Measurements from ENCODE around the gene CBY2.

Gene CBY2

DNA sequence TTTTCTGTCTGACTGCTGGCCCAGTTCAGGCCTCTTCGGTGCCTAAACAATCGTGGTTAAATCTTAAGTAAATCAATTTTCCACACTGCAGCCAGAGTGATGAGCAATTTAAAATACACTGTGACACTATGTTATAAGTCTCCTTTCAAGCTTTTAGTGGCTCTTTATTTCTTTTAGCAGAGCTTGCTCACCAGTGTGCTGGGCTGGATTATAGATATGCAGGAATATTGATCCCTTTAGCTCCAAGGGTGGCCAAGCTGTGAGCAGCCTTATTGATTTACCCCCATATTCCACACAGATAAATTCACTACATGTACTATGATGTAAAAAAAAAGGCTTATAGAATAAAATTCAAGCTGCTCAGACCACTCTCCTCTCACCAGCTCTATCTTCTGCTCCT, 21.7 kb downstream of the CBY2 start:
- no peaks in the 10 kb centered on the region for H3K4me1 ChIP-seq (ENCODE audit: insufficient read depth, low read length, poor library complexity, severe bottlenecking)
- no peaks in the 10 kb centered on the region for H3K9me2 ChIP-seq (replicated peaks; ENCODE audit: low read depth, low read length)
- no peak overlapping the region for H2AFZ ChIP-seq (ENCODE audit: low read length)

DNA sequence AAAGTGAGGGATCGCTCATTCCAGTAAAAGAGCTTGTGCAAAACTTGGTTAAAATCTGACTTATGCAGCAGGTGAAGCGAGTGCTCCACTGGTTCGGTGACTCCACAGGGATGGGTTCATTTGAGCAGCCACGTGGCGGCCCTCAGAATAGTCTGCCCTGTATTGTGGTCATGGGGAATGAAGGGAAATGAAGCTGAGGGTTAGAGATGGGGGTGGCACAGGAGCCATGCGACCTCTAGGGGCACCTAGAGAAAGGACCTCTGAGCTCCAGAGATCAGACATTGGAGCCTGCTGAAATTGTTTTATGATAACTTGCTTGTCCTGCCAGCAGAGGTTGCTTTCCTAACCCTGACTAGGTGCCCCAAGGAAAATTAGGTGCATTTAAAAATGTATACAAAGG, 26.6 kb downstream of the CBY2 start:
- H2AFZ ChIP-seq (ENCODE audit: low read length), result peak overlapping the region; percentile 85
- H3K4me2 ChIP-seq (ENCODE audit: low read depth, low read length, poor library complexity, severe bottlenecking), result no peak overlapping the region
- no peak overlapping the region for H3K4me3 ChIP-seq (ENCODE audit: low read length, poor library complexity, severe bottlenecking)
- H3K9me2 ChIP-seq (replicated peaks; ENCODE audit: low read depth, low read length), result no peaks in the 10 kb centered on the region
- H3K36me3 ChIP-seq (ENCODE audit: insufficient read depth, low read length), result no peaks in the 10 kb centered on the region
- TF ChIP-seq EZH2phosphoT487 (IDR thresholded peaks at IDR 0.05; ENCODE audit: borderline replicate concordance), result no peak
- TF ChIP-seq, protein P1, sequence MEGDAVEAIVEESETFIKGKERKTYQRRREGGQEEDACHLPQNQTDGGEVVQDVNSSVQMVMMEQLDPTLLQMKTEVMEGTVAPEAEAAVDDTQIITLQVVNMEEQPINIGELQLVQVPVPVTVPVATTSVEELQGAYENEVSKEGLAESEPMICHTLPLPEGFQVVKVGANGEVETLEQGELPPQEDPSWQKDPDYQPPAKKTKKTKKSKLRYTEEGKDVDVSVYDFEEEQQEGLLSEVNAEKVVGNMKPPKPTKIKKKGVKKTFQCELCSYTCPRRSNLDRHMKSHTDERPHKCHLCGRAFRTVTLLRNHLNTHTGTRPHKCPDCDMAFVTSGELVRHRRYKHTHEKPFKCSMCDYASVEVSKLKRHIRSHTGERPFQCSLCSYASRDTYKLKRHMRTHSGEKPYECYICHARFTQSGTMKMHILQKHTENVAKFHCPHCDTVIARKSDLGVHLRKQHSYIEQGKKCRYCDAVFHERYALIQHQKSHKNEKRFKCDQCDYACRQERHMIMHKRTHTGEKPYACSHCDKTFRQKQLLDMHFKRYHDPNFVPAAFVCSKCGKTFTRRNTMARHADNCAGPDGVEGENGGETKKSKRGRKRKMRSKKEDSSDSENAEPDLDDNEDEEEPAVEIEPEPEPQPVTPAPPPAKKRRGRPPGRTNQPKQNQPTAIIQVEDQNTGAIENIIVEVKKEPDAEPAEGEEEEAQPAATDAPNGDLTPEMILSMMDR (conservative IDR thresholded peaks at IDR 0.05; ENCODE audit: low read length), result peak; percentile 75
- no peaks in the 10 kb centered on the region for H4K20me1 ChIP-seq (ENCODE audit: insufficient read depth, low read length, poor library complexity, severe bottlenecking)
- H3K27me3 ChIP-seq (ENCODE audit: insufficient read depth, low read length, poor library complexity, severe bottlenecking), result no peaks in the 10 kb centered on the region
- H3K4me1 ChIP-seq (ENCODE audit: insufficient read depth, low read length, poor library complexity, severe bottlenecking), result no peaks in the 10 kb centered on the region
- no peaks in the 10 kb centered on the region for H3F3A ChIP-seq (ENCODE audit: low read depth)
- no peaks in the 10 kb centered on the region for H3K79me2 ChIP-seq (ENCODE audit: insufficient read depth, low read length)
- no peaks in the 10 kb centered on the region for H3K9me3 ChIP-seq (ENCODE audit: insufficient read depth, low read depth, low read length)
- no peak overlapping the region for H3K9ac ChIP-seq (ENCODE audit: low read depth, low read length, poor library complexity, severe bottlenecking)

More for the DNA sequence above, 21.7 kb downstream of the CBY2 start:
- Histone ChIP-seq H3K9me3 (ENCODE audit: insufficient read depth, low read depth, low read length) (no peaks in the 10 kb centered on the region), H4K20me1 (ENCODE audit: insufficient read depth, low read length, poor library complexity, severe bottlenecking) (no peaks in the 10 kb centered on the region), H3K4me3 (ENCODE audit: low read length, poor library complexity, severe bottlenecking) (no peak overlapping the region), H3K9ac (ENCODE audit: low read depth, low read length, poor library complexity, severe bottlenecking) (no peak overlapping the region), H3K27me3 (ENCODE audit: insufficient read depth, low read length, poor library complexity, severe bottlenecking) (no peaks in the 10 kb centered on the region), H3F3A (ENCODE audit: low read depth) (no peaks in the 10 kb centered on the region), H3K36me3 (ENCODE audit: insufficient read depth, low read length) (no peaks in the 10 kb centered on the region), H3K4me2 (ENCODE audit: low read depth, low read length, poor library complexity, severe bottlenecking) (no peak overlapping the region), H3K79me2 (ENCODE audit: insufficient read depth, low read length) (no peaks in the 10 kb centered on the region)
- TF ChIP-seq, protein P1 (conservative IDR thresholded peaks at IDR 0.05; ENCODE audit: low read length), result no peak
- TF ChIP-seq EZH2phosphoT487 (IDR thresholded peaks at IDR 0.05; ENCODE audit: borderline replicate concordance), result no peak

DNA sequence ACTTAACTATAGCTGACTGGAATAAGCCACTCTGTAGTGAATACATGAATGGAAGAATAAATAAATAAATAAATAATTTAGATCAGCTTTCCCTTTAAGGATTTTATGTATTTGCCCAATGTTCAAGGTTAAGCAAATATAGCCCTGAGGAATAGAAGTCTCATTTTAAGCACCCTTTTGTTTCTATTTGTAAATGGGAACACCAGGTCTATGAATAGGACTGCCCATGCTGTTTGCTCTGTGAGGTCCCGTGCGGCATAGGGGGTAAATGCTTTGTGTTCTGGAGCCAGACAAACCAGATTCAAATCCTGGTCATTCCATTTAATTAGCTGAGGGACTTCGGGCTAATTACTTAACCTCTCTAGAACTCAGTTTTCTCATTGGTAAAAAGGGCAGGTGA, 29.3 kb downstream of the CBY2 start:
- H3K9ac ChIP-seq (ENCODE audit: low read depth, low read length, poor library complexity, severe bottlenecking), result no peak overlapping the region
- no peaks in the 10 kb centered on the region for H3K27me3 ChIP-seq (ENCODE audit: insufficient read depth, low read length, poor library complexity, severe bottlenecking)
- H4K20me1 ChIP-seq (ENCODE audit: insufficient read depth, low read length, poor library complexity, severe bottlenecking), result no peaks in the 10 kb centered on the region

More for the DNA sequence above, 29.3 kb downstream of the CBY2 start:
- Histone ChIP-seq H3K4me3 (ENCODE audit: low read length, poor library complexity, severe bottlenecking) (no peak overlapping the region), H3K9me3 (ENCODE audit: insufficient read depth, low read depth, low read length) (no peaks in the 10 kb centered on the region), H3K4me1 (ENCODE audit: insufficient read depth, low read length, poor library complexity, severe bottlenecking) (no peaks in the 10 kb centered on the region), H2AFZ (ENCODE audit: low read length) (no peak overlapping the region), H3K36me3 (ENCODE audit: insufficient read depth, low read length) (no peaks in the 10 kb centered on the region), H3K9me2 (replicated peaks; ENCODE audit: low read depth, low read length) (no peaks in the 10 kb centered on the region), H3K79me2 (ENCODE audit: insufficient read depth, low read length) (no peaks in the 10 kb centered on the region), H3K4me2 (ENCODE audit: low read depth, low read length, poor library complexity, severe bottlenecking) (no peak overlapping the region), H3F3A (ENCODE audit: low read depth) (no peaks in the 10 kb centered on the region)
- TF ChIP-seq, protein P1 (conservative IDR thresholded peaks at IDR 0.05; ENCODE audit: low read length), result no peak

Data from Loucy (cell line).